Adipocyte (in vitro differentiated cells): ENCODE data around the gene COL11A2.

Experiments used
- DNase-seq: peaks from one replicate; pipeline ENCODE4 v3.0.0-alpha.2; 2015; ENCODE audit warnings: low read depth
- H3K27me3 ChIP-seq: replicated peaks from 2 replicates; pipeline ENCODE4 v1.7.0; 2013; ENCODE audit warnings: mild to moderate bottlenecking, low read length, moderate library complexity; ENCODE audit not compliant: control insufficient read depth, insufficient read depth
- H3K36me3 ChIP-seq: 2 replicates; pipeline ENCODE4 v1.7.0; 2013; ENCODE audit warnings: low read length, mild to moderate bottlenecking, moderate library complexity; ENCODE audit not compliant: control insufficient read depth, insufficient read depth, severe bottlenecking
- H3K4me1 ChIP-seq: 2 replicates; pipeline ENCODE4 v1.7.0; 2013; ENCODE audit warnings: mild to moderate bottlenecking, low read length, moderate library complexity; ENCODE audit not compliant: control insufficient read depth, insufficient read depth
- H3K4me3 ChIP-seq: 2 replicates; pipeline ENCODE4 v1.7.0; 2013; ENCODE audit warnings: mild to moderate bottlenecking, low read length, moderate library complexity
- H3K9ac ChIP-seq: 2 replicates; pipeline ENCODE4 v1.7.0; 2013; ENCODE audit warnings: mild to moderate bottlenecking, low read length, moderate library complexity
- H3K9me3 ChIP-seq: 2 replicates; pipeline ENCODE4 v1.7.0; 2013; ENCODE audit warnings: mild to moderate bottlenecking, low read length, moderate library complexity; ENCODE audit not compliant: control insufficient read depth

The COL11A2 gene

DNA sequence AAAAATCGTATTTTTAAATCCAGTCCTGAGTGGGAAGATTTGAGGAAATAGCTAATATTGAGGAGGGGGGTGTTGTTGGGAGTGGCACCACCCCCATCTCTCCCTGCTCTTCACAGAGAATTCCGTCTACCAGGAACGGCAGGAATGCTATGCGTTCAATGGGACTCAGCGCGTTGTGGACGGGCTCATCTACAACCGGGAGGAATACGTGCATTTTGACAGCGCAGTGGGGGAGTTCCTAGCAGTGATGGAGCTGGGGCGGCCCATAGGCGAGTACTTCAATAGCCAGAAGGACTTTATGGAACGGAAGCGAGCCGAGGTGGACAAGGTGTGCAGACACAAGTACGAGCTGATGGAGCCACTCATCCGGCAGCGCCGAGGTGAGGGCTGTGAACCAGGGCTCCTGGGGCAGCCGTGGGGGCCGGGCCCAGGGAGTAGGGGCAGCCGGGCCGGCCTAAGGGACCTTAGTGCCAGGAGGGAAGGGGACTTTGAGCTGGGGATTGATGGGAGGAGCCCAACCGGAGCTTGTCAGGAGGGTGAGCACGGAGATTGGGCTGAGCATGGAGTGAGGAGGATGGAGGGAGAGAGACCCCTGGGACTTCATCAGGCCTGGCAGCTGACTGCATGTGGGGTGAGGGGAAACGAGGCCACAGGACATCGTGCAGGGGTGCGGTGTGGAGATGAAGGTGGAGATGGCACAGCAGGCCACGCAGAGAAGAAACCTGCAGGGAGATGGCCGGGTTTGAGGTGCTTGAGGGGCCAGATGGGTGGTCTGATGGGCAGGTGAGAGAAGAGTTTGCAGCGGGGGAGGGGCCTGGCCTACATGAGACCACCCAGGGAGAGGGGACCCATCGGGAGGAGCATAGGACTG is 75.2 kb downstream of the COL11A2 start:
- peak; percentile 34 for DNase-seq
- Histone ChIP-seq H3K27me3 (peaks cover 42% of the 10 kb centered on the region), H3K4me1 (no peaks in the 10 kb centered on the region), H3K9me3 (no peaks in the 10 kb centered on the region), H3K4me3 (no peak overlapping the region), H3K36me3 (no peaks in the 10 kb centered on the region), H3K9ac (no peak overlapping the region)

DNA sequence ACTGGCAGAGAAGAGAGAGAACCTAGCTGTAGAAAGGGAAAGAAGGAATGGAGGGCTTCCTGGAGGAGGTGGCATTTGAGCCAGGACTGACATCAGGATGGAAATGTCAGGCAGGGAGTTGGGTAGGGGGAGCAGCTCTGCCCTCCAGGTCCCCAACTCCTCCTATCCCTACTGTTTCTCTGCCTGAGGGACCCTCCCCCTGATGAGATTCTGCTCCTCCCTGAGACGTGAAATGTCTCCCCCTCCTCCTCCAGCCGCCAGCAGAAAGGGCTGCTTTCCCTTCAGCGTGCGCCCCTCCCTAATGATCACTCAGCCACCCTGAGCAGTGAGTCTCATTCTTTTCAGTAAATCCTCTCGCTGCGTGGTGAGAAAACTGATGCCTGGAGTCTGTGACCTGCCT is 75.8 kb downstream of the COL11A2 start:
- Histone ChIP-seq H3K9me3 (no peaks in the 10 kb centered on the region), H3K36me3 (no peaks in the 10 kb centered on the region), H3K9ac (no peak overlapping the region), H3K27me3 (peaks cover 42% of the 10 kb centered on the region), H3K4me3 (no peak overlapping the region), H3K4me1 (no peaks in the 10 kb centered on the region)
- DNase-seq: no peak

DNA sequence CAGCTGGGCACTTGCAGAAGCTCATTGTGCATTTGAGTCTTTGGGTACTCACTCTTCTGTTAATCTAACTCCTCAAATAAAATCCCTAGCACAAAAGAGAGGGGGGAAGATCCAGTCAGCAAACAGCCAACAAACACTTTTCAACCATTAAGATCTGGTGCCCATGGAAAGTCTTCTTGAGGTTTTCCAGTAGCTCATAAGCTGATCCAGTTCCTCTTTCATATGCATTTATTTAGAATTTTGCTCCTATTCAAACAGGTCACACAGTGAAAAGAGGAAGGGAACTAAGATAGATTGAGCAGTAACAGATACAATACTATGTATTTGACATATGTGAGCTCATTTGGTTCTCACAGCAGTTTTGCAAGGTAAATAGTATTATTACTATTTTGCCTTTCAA is 77.9 kb downstream of the COL11A2 start:
- no peaks in the 10 kb centered on the region for H3K9me3 ChIP-seq
- DNase-seq: no peak
- H3K9ac ChIP-seq: no peak overlapping the region
- H3K27me3 ChIP-seq: peaks cover 53% of the 10 kb centered on the region
- no peaks in the 10 kb centered on the region for H3K36me3 ChIP-seq
- no peak overlapping the region for H3K4me3 ChIP-seq
- no peaks in the 10 kb centered on the region for H3K4me1 ChIP-seq

DNA sequence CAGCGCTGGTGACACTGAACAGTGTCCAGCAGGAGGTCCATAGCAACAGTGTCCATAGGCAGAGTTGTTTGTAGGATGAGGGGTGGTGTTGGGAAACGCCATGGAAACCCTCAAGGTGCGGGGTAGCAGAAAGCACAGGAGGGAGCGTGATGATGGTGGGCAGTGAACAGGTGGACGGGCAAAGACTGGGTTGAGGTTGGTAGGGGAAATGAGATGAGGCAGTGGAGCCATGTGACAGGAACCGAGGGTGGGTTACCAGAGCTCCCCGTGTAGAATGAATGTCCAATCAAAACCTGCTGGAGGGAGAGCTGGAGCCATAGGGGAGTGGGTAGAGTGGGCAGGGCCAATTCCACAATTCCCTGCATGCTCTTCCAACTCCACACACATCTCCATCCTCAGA is 78.5 kb downstream of the COL11A2 start:
- Histone ChIP-seq H3K9me3 (no peaks in the 10 kb centered on the region), H3K36me3 (no peaks in the 10 kb centered on the region), H3K4me1 (no peaks in the 10 kb centered on the region), H3K9ac (no peak overlapping the region), H3K27me3 (peaks cover 59% of the 10 kb centered on the region), H3K4me3 (no peak overlapping the region)
- no peak for DNase-seq
